ENCODE data around the gene NDNF.

Gene NDNF

DNA sequence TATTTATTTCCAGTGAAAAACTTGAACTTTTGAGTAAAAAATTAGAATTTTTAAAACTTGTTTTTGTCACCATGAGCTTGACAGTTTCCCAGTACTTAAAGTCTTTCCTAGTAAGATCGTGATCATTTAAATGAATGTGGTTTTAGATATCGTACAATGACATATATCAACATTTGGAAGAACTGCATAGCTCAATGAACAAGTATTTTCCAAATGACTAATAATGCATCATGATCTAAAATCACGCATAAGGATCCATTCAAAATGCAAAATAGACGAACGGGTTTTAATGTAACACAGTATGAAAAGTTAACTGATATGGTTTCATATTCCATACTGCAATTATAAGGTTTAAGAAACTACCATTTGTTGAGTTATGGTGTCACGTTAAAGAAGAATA lies 4.1 kb upstream of the NDNF start (continued):
- no peak for TF ChIP-seq HIC1 (tag by site-specific recombination; IDR thresholded peaks at IDR 0.05)

DNA sequence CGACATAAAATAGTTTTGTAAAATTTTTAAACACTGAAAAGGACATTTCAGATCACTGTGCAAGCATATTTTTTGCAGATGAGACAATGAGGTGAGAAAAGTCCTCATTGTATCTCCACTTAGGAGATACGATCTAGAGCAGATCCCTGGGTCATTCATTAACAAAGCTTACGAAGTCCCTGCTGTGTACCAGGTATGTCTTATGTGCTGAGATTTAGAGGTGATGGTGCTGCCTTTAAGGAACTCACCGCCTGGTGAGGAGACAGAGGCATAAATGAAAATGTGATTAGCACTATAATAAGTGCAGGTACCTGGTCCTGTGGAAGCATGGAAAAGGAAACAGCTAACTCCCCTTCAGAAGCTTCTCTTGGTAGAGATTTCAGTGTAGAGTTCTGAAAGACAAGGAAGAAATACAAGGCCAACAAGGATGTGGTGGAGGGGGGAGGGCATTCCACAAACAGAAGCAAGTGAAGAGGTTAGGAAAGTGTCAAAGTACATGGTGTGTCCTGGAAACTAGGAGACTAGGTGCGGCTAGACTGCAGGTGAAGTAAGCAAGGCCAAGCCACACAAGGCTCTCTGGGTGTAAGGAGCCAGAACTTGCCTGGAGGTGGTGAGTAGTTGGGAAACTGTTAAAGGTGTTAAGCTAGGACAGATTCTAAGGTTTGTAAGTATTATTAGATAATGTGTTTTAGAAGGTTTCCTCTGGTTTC lies 1.5 kb upstream of the NDNF start:
- TF ChIP-seq ZNF629 (tag by site-specific recombination; IDR thresholded peaks at IDR 0.05) = no peak
- no peak for TF ChIP-seq YY2 (tag by site-specific recombination; IDR thresholded peaks at IDR 0.05)
- no peak for TF ChIP-seq ZSCAN4 (tag by site-specific recombination; IDR thresholded peaks at IDR 0.05)
- no peak for TF ChIP-seq ZNF791 (tag by site-specific recombination; IDR thresholded peaks at IDR 0.05)
- ChIA-PET CTCF (no interaction called here), POLR2A (no interaction called here)
- no peaks in the 10 kb centered on the region for H3K36me3 ChIP-seq (ENCODE audit: control insufficient read depth in 2 of 2, insufficient read depth in 1 of 2, low read length in 2 of 2)
- no peaks in the 10 kb centered on the region for H3K4me1 ChIP-seq (ENCODE audit: control insufficient read depth, insufficient read depth, low read length)
- no peak overlapping the region for H3K4me3 ChIP-seq (ENCODE audit: low read depth, low read length)
- H3K9me3 ChIP-seq (ENCODE audit: control insufficient read depth, insufficient read depth, low read depth, low read length) = no peaks in the 10 kb centered on the region
- H3K27ac ChIP-seq (ENCODE audit: extremely low read depth, low read depth, low read length) = no peak overlapping the region

GRCh38 chr4:121073004-121073435 lies 685 bp upstream of the NDNF start:
- Histone ChIP-seq H3K36me3 (ENCODE audit: control insufficient read depth in 2 of 2, insufficient read depth in 1 of 2, low read length in 2 of 2) (no peaks in the 10 kb centered on the region), H3K4me1 (ENCODE audit: control insufficient read depth, insufficient read depth, low read length) (no peaks in the 10 kb centered on the region), H3K9me3 (ENCODE audit: control insufficient read depth, insufficient read depth, low read depth, low read length) (no peaks in the 10 kb centered on the region), H3K27ac (ENCODE audit: extremely low read depth, low read depth, low read length) (peak overlapping the region; percentile 22; the same call in 1 of the 2 replicates), H3K4me3 (ENCODE audit: low read depth, low read length) (no peak overlapping the region)
- TF ChIP-seq SP7 (tag by site-specific recombination; IDR thresholded peaks at IDR 0.05) (no peak), ZNF610 (tag by site-specific recombination; IDR thresholded peaks at IDR 0.05; ENCODE audit: borderline replicate concordance) (no peak), ZNF423 (tag by site-specific recombination; IDR thresholded peaks at IDR 0.05) (no peak)
- TF ChIP-seq, protein P1, sequence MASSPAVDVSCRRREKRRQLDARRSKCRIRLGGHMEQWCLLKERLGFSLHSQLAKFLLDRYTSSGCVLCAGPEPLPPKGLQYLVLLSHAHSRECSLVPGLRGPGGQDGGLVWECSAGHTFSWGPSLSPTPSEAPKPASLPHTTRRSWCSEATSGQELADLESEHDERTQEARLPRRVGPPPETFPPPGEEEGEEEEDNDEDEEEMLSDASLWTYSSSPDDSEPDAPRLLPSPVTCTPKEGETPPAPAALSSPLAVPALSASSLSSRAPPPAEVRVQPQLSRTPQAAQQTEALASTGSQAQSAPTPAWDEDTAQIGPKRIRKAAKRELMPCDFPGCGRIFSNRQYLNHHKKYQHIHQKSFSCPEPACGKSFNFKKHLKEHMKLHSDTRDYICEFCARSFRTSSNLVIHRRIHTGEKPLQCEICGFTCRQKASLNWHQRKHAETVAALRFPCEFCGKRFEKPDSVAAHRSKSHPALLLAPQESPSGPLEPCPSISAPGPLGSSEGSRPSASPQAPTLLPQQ (tag by site-specific recombination; IDR thresholded peaks at IDR 0.05) = no peak
- TF ChIP-seq, protein P2, sequence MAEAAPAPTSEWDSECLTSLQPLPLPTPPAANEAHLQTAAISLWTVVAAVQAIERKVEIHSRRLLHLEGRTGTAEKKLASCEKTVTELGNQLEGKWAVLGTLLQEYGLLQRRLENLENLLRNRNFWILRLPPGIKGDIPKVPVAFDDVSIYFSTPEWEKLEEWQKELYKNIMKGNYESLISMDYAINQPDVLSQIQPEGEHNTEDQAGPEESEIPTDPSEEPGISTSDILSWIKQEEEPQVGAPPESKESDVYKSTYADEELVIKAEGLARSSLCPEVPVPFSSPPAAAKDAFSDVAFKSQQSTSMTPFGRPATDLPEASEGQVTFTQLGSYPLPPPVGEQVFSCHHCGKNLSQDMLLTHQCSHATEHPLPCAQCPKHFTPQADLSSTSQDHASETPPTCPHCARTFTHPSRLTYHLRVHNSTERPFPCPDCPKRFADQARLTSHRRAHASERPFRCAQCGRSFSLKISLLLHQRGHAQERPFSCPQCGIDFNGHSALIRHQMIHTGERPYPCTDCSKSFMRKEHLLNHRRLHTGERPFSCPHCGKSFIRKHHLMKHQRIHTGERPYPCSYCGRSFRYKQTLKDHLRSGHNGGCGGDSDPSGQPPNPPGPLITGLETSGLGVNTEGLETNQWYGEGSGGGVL (tag by site-specific recombination; IDR thresholded peaks at IDR 0.05) = no peak
- ChIA-PET CTCF (no interaction called here), POLR2A (no interaction called here)

DNA sequence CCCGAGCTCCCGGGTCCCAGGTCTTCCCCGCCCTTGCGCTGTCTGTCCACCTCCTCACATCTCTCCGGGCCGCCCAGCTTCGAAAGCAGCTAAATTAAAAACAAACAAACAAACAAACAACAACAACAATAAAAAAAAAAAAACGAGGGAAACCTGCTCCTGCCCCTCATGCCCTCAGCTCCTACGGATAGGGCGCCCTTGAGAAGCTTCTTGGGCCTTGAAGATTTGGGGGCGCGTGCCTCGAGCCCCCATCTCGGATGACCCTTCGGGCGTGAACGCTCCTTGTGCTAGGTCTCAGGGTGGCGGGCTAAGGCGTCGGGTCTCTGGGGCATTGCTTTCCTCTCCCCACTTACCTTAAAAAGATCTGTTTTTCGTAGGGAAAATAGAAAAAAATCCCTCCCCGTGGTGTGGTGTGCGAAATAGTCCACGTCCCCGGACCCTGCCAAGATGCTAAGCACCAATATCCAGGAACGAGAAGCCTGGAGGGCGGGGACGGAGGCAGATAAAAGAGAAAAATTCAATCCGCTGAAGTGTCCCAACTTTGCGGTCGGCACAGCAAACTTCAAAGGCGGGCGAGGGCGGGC lies 603 bp downstream of the NDNF start:
- Histone ChIP-seq H3K4me1 (ENCODE audit: control insufficient read depth, insufficient read depth, low read length) (no peaks in the 10 kb centered on the region), H3K9me3 (ENCODE audit: control insufficient read depth, insufficient read depth, low read depth, low read length) (no peaks in the 10 kb centered on the region), H3K27ac (ENCODE audit: extremely low read depth, low read depth, low read length) (peak overlapping the region; percentile 62; the same call in 1 of the 2 replicates), H3K4me3 (ENCODE audit: low read depth, low read length) (peak overlapping the region; percentile 51), H3K36me3 (ENCODE audit: control insufficient read depth in 2 of 2, insufficient read depth in 1 of 2, low read length in 2 of 2) (no peaks in the 10 kb centered on the region)
- ChIA-PET POLR2A (no interaction called here), CTCF (interaction anchor here (0.7 kb wide), 2 partner anchors 589 to 727 kb away, joined by 4 read pairs; no protein-coding TSS in a partner anchor)
- TF ChIP-seq ZFP37 (tag by site-specific recombination; IDR thresholded peaks at IDR 0.05) = no peak
- peak; percentile 65 for TF ChIP-seq ZNF335 (tag by site-specific recombination; conservative IDR thresholded peaks at IDR 0.05)
- TF ChIP-seq ZIC2 (tag by site-specific recombination; IDR thresholded peaks at IDR 0.05) = peak; percentile 10
- no peak for TF ChIP-seq IKZF3 (tag by site-specific recombination; IDR thresholded peaks at IDR 0.05)
- TF ChIP-seq ZNF449 (tag by site-specific recombination; IDR thresholded peaks at IDR 0.05) = no peak
- no peak for TF ChIP-seq ZNF112 (tag by site-specific recombination; IDR thresholded peaks at IDR 0.05)
- TF ChIP-seq ZFHX2 (tag by site-specific recombination; conservative IDR thresholded peaks at IDR 0.05) = peak; percentile 36; the same call in 1 of the 2 replicates
- no peak for TF ChIP-seq ZNF514 (tag by site-specific recombination; IDR thresholded peaks at IDR 0.05)

All from HEK293 (cell line).